Lung (tissue), 12 donors: ENCODE data around the gene OR2D2. TPM values are rescaled to one million over a fixed set of nuclear protein-coding genes. Genes with fewer than 3 reads are reported as not detected.
A peak's percentile ranks its signal among the peaks of the same experiment; 100 is the strongest.

Source experiments
- ATAC-seq: fragments of 200-7000 bp; cut with Tn5 transposase; one replicate; pipeline ENCODE4 v1.9.1; 2020; ENCODE audit warnings: moderate number of reproducible peaks; ENCODE audit not compliant: insufficient read depth, low FRiP score
- DNase-seq, 3 donors: peaks; one replicate each; pipeline ENCODE4 v3.0.0-alpha.2; 2013 to 2017
- H3K27ac ChIP-seq, 2 donors: one replicate each; pipeline ENCODE4 v1.5.1; 2013; ENCODE audit warnings: mild to moderate bottlenecking in 2 of 2, moderate library complexity in 2 of 2, control low read depth in 1 of 2, inconsistent platforms in 1 of 2, low read depth in 1 of 2, low read length in 1 of 2
- H3K27me3 ChIP-seq, 3 donors: one replicate each; pipeline ENCODE4 v1.5.1; 2013; ENCODE audit warnings: low read length in 2 of 3; ENCODE audit not compliant: control insufficient read depth in 3 of 3, insufficient read depth in 3 of 3
- H3K36me3 ChIP-seq, 4 donors: one replicate each; pipeline ENCODE4 v1.5.1; 2013; ENCODE audit warnings: low read length in 4 of 4, mild to moderate bottlenecking in 1 of 4, moderate library complexity in 1 of 4; ENCODE audit not compliant: control insufficient read depth in 4 of 4, insufficient read depth in 4 of 4
- H3K4me1 ChIP-seq, 5 donors: one replicate each; pipeline ENCODE4 v1.5.1; 2013; ENCODE audit warnings: low read length in 5 of 5, mild to moderate bottlenecking in 2 of 5, moderate library complexity in 1 of 5; ENCODE audit not compliant: control insufficient read depth in 5 of 5, insufficient read depth in 5 of 5
- H3K4me3 ChIP-seq: one replicate; pipeline ENCODE4 v1.5.1; 2013; ENCODE audit warnings: mild to moderate bottlenecking, control low read depth, moderate library complexity
- H3K9ac ChIP-seq, 2 donors: one replicate each; pipeline ENCODE4 v1.5.1; 2013; ENCODE audit warnings: low read length in 2 of 2, control low read depth in 1 of 2; ENCODE audit not compliant: insufficient read depth in 1 of 2
- H3K9me3 ChIP-seq, 4 donors: one replicate each; pipeline ENCODE4 v1.5.1; 2013; ENCODE audit warnings: low read length in 3 of 4, mild to moderate bottlenecking in 1 of 4, moderate library complexity in 1 of 4; ENCODE audit not compliant: control insufficient read depth in 4 of 4, insufficient read depth in 3 of 4
- CTCF ChIP-seq: IDR thresholded peaks from 2 replicates; pipeline ENCODE4 v1.5.1; 2012; ENCODE audit warnings: mild to moderate bottlenecking; ENCODE audit errors: control extremely low read depth, extremely low read depth
- WGBS, 2 donors: extraction: QIAGEN DNeasy Blood & Tissue Kit; methylation state at CpG; one replicate each; pipeline ENCODE4 v1.1.7; 2013; 5-methylcytosine and 5-hydroxymethylcytosine counted together
- polyA plus RNA-seq, 2 donors: library from polyadenylated mRNA; stranded (reverse); fragments of 200-250 nt; gene quantifications; one replicate each; pipeline ENCODE4 v1.2.1, GENCODE V29; 2013
- total RNA-seq, 2 donors: library from RNA; depleted of rRNA in 1 of 2; stranded (reverse); fragments of >200 nt in 1 of 2; gene quantifications; one replicate each; pipeline ENCODE4 v1.2.1, GENCODE V29; 2014 to 2021
- donor health status: control.
- donor health status: control.
- donor health status: Bipolar disorder and iron deficiency.
- donor health status: healthy.
- donor health status: DM: yes; HTN: yes; CAD: no.

Gene OR2D2
- total and polyA plus RNA-seq, 4 donors: 0.25 TPM; not detected in 3

- no peak for TF ChIP-seq CTCF
- Histone ChIP-seq H3K4me3 (no peak overlapping the region), H3K27me3 (no peaks in the 10 kb centered on the region), H3K4me1 (no peaks in the 10 kb centered on the region), H3K36me3 (no peaks in the 10 kb centered on the region), H3K9ac (no peak overlapping the region), H3K27ac (no peak overlapping the region), H3K9me3 (no peaks in the 10 kb centered on the region)
- WGBS, 2 donors: 60 to 75% methylated on average over 2 of the region's 2 CpGs
- no peak for ATAC-seq
- peak in 1 of 3 donors; percentile 1 for DNase-seq
Measured at GRCh38 chr11:6900327-6900999, 8.2 kb upstream of the OR2D2 start.

GRCh38 chr11:6898911-6899310 is 6.6 kb upstream of the OR2D2 start:
- Histone ChIP-seq H3K4me1 (no peaks in the 10 kb centered on the region), H3K9me3 (no peaks in the 10 kb centered on the region), H3K36me3 (no peaks in the 10 kb centered on the region), H3K27ac (no peak overlapping the region), H3K4me3 (no peak overlapping the region), H3K9ac (no peak overlapping the region), H3K27me3 (no peaks in the 10 kb centered on the region)
- ATAC-seq (no peak), DNase-seq (no peak)
- TF ChIP-seq CTCF: no peak
- 62 to 88% methylated on average over 1 of the region's 1 CpG for WGBS, 2 donors

- ATAC-seq: no peak
Measured at GRCh38 chr11:6895010-6895409, 2.7 kb upstream of the OR2D2 start.

More at GRCh38 chr11:6895010-6895409, 2.7 kb upstream of the OR2D2 start:
- Histone ChIP-seq H3K27me3 (no peaks in the 10 kb centered on the region), H3K27ac (no peak overlapping the region), H3K9me3 (no peaks in the 10 kb centered on the region), H3K9ac (no peak overlapping the region), H3K36me3 (no peaks in the 10 kb centered on the region), H3K4me3 (no peak overlapping the region), H3K4me1 (no peaks in the 10 kb centered on the region)
- no peak for TF ChIP-seq CTCF
- DNase-seq: no peak
